ACC112 (cell line): ENCODE measurements around the gene CDKN2AIPNL.
"Not testable (repeated sequence)": the region's sequence is repeated elsewhere in the genome, so short reads cannot be mapped to it uniquely, and the experiment has no call there.

Source experiments
- H2AFZ ChIP-seq: fragments of 200-600 bp; sonication (generic); one replicate; pipeline ENCODE4 v1.6.0; 2017; ENCODE audit warnings: antibody characterized with exemption, low read length; ENCODE audit not compliant: unreplicated experiment
- H3K27ac ChIP-seq: fragments of 200-600 bp; sonication (generic); 2 replicates; pipeline ENCODE4 v1.5.1; 2014; ENCODE audit warnings: low read depth, mild to moderate bottlenecking, antibody characterized with exemption, low read length, moderate library complexity
- H3K27me3 ChIP-seq: fragments of 200-600 bp; sonication (generic); 2 replicates; pipeline ENCODE4 v1.6.1; 2014; ENCODE audit warnings: mild to moderate bottlenecking, antibody characterized with exemption, low read length, moderate library complexity, mixed read lengths; ENCODE audit not compliant: insufficient read depth
- H3K36me3 ChIP-seq: fragments of 200-600 bp; sonication (generic); 2 replicates; pipeline ENCODE4 v1.6.1; 2016; ENCODE audit warnings: mild to moderate bottlenecking, antibody characterized with exemption, low read length, moderate library complexity, mixed read lengths; ENCODE audit not compliant: insufficient read depth
- H3K4me1 ChIP-seq: fragments of 200-600 bp; sonication (generic); one replicate; pipeline ENCODE4 v1.6.1; 2016; ENCODE audit warnings: low read length, mixed read lengths; ENCODE audit not compliant: insufficient read depth, unreplicated experiment, control insufficient read depth
- H3K4me3 ChIP-seq: fragments of 200-600 bp; sonication (generic); 2 replicates; pipeline ENCODE4 v1.5.1; 2014; ENCODE audit warnings: mild to moderate bottlenecking, low read depth, low read length
- H3K79me2 ChIP-seq: fragments of 200-600 bp; sonication (generic); one replicate; pipeline ENCODE4 v1.6.0; 2016; ENCODE audit warnings: low read length; ENCODE audit not compliant: control insufficient read depth, unreplicated experiment, insufficient read depth

The CDKN2AIPNL gene

GRCh38 chr5:134398609-134399155, 13.0 kb downstream of the CDKN2AIPNL start:
- Histone ChIP-seq H3K36me3 (peaks cover 19% of the 10 kb centered on the region), H3K4me3 (no peak overlapping the region)

GRCh38 chr5:134397196-134397595, 14.5 kb downstream of the CDKN2AIPNL start:
- H3K27ac ChIP-seq, result no peak overlapping the region
- no peaks in the 10 kb centered on the region for H3K27me3 ChIP-seq
- H3K79me2 ChIP-seq, result no peaks in the 10 kb centered on the region
- no peak overlapping the region for H2AFZ ChIP-seq
- no peak overlapping the region for H3K4me3 ChIP-seq
- H3K4me1 ChIP-seq, result peaks cover 18% of the 10 kb centered on the region
- H3K36me3 ChIP-seq, result peaks cover 27% of the 10 kb centered on the region

More at GRCh38 chr5:134398609-134399155, 13.0 kb downstream of the CDKN2AIPNL start:
- H3K27me3 ChIP-seq, result no peaks in the 10 kb centered on the region
- no peak overlapping the region for H3K27ac ChIP-seq
- peaks cover 13% of the 10 kb centered on the region for H3K4me1 ChIP-seq
- H3K79me2 ChIP-seq, result no peaks in the 10 kb centered on the region
- H2AFZ ChIP-seq, result no peak overlapping the region

DNA sequence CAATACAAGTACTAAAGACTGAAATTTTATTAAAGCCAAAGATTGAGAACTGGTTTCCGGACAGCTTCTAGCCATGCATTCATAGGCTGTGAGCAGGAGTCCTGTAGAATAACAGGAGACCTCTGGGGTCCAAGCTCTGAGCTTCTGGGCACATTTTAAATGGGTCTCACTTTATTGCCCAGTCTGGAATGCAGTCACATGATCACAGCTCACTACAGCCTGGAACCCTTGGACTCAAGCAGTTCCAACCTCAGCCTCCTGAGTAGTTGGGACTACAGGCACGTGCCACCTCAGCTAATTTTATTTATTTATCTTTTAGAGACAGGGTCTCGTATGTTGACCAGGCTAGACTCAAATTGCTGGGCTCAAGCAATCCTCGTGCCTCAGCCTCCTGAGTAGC, 15.4 kb downstream of the CDKN2AIPNL start:
- peaks cover 25% of the 10 kb centered on the region for H3K4me1 ChIP-seq

DNA sequence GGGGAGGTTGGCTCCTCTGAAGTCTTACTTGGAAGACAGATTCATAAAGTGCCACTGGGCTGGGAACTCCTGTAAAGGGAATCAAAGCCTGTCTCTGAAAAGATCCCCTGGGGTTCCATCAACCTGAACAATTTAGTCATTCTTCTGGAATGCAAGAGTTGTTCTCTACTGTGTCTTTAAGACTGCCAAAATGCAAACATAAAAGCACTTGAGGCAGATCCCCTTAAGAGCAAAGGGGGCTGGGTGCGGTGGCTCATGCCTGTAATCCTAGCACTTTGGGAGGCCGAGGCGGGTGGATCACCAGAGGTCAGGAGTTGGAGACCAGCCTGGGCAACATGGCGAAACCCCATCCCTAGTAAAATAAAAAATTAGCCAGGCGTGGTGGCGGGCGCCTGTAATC, 16.7 kb downstream of the CDKN2AIPNL start:
- Histone ChIP-seq H3K79me2 (no peaks in the 10 kb centered on the region), H2AFZ (no peak overlapping the region), H3K27ac (no peak overlapping the region), H3K36me3 (peaks cover 43% of the 10 kb centered on the region), H3K4me3 (no peak overlapping the region), H3K4me1 (peaks cover 25% of the 10 kb centered on the region), H3K27me3 (no peaks in the 10 kb centered on the region)

More for the DNA sequence above, 15.4 kb downstream of the CDKN2AIPNL start:
- Histone ChIP-seq H3K36me3 (peaks cover 31% of the 10 kb centered on the region), H3K79me2 (no peaks in the 10 kb centered on the region), H2AFZ (no peak overlapping the region), H3K27me3 (no peaks in the 10 kb centered on the region), H3K27ac (no peak overlapping the region), H3K4me3 (no peak overlapping the region)

GRCh38 chr5:134392301-134392700, 19.4 kb downstream of the CDKN2AIPNL start:
- Histone ChIP-seq H2AFZ (no peak overlapping the region), H3K36me3 (peaks cover 50% of the 10 kb centered on the region)

DNA sequence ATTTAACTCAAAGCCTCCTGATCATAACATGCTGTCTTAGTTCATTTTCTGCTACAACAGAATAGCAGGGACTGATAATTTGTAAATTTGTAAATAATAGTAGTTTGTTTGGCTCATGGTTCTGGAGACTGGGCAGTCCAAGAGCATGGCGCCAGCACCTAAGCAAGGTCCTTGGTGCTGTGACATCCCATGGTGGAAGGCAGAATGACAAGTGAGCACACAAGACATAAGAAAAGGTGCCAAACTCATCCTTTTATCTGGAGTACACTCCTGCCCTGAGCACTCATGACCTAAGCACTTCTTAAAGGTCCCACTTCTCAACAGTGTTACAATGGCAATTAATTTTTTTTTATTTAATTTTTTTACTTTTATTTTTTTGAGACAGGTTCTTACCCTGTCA, 24.2 kb downstream of the CDKN2AIPNL start:
- Histone ChIP-seq H3K27me3 (no peaks in the 10 kb centered on the region), H3K79me2 (peaks cover 3% of the 10 kb centered on the region), H3K27ac (no peak overlapping the region), H3K4me1 (peaks cover 10% of the 10 kb centered on the region), H3K36me3 (peaks cover 45% of the 10 kb centered on the region), H2AFZ (no peak overlapping the region), H3K4me3 (no peak overlapping the region)

More at GRCh38 chr5:134392301-134392700, 19.4 kb downstream of the CDKN2AIPNL start:
- Histone ChIP-seq H3K79me2 (no peaks in the 10 kb centered on the region), H3K4me3 (no peak overlapping the region), H3K27ac (no peak overlapping the region), H3K4me1 (peaks cover 25% of the 10 kb centered on the region), H3K27me3 (no peaks in the 10 kb centered on the region)

- no peak overlapping the region for H3K27ac ChIP-seq
- H3K36me3 ChIP-seq, result peaks cover 28% of the 10 kb centered on the region
- no peak overlapping the region for H3K4me3 ChIP-seq
- H2AFZ ChIP-seq, result no peak overlapping the region
- no peaks in the 10 kb centered on the region for H3K4me1 ChIP-seq
- peaks cover 5% of the 10 kb centered on the region for H3K79me2 ChIP-seq
- H3K27me3 ChIP-seq, result no peaks in the 10 kb centered on the region
Measured at GRCh38 chr5:134383980-134384697, 27.5 kb downstream of the CDKN2AIPNL start.

- H3K79me2 ChIP-seq, result peaks cover 12% of the 10 kb centered on the region
Measured at GRCh38 chr5:134382204-134382603, 29.5 kb downstream of the CDKN2AIPNL start.

DNA sequence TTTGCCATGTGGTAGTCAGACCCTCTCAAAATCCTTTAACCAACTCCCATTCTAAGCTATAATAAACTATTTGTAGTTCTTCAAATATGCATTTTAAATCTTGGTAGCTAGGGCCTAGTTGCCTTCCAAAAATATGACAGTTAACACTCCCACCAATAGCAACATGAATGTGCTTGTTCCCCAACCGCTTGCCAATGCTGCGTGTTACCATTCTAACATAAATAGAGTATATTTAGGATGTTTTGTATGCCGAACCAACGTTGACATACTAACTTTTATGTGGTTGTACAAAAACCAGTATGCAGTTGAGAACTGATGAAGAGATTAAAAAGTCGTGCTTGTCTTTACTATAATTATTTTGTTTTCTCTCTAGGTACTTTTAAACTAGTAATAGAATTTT, 31.3 kb downstream of the CDKN2AIPNL start:
- peaks cover 30% of the 10 kb centered on the region for H3K36me3 ChIP-seq
- no peak overlapping the region for H3K4me3 ChIP-seq
- H3K4me1 ChIP-seq, result no peaks in the 10 kb centered on the region
- no peaks in the 10 kb centered on the region for H3K27me3 ChIP-seq
- H2AFZ ChIP-seq, result no peak overlapping the region
- H3K79me2 ChIP-seq, result peaks cover 27% of the 10 kb centered on the region
- H3K27ac ChIP-seq, result no peak overlapping the region

More at GRCh38 chr5:134382204-134382603, 29.5 kb downstream of the CDKN2AIPNL start:
- not testable (repeated sequence) for H3K4me1 ChIP-seq, H2AFZ ChIP-seq, H3K27ac ChIP-seq, H3K27me3 ChIP-seq, H3K4me3 ChIP-seq
- peaks cover 25% of the 10 kb centered on the region for H3K36me3 ChIP-seq

GRCh38 chr5:134374232-134374631, 37.4 kb downstream of the CDKN2AIPNL start:
- no peak overlapping the region for H3K27ac ChIP-seq
- no peaks in the 10 kb centered on the region for H3K27me3 ChIP-seq
- H3K4me3 ChIP-seq, result no peak overlapping the region
- peaks cover 20% of the 10 kb centered on the region for H3K36me3 ChIP-seq
- peaks cover 68% of the 10 kb centered on the region for H3K79me2 ChIP-seq
- no peak overlapping the region for H2AFZ ChIP-seq
- peaks cover 6% of the 10 kb centered on the region for H3K4me1 ChIP-seq

GRCh38 chr5:134373633-134374032, 38.0 kb downstream of the CDKN2AIPNL start:
- not testable (repeated sequence) for H3K4me1 ChIP-seq, H3K27me3 ChIP-seq, H2AFZ ChIP-seq, H3K4me3 ChIP-seq, H3K27ac ChIP-seq
- Histone ChIP-seq H3K79me2 (peaks cover 68% of the 10 kb centered on the region), H3K36me3 (peaks cover 20% of the 10 kb centered on the region)
